Esophagus muscularis mucosa (tissue), 4 donors: Measurements from ENCODE around the gene EMCN. TPM values are rescaled to one million over a fixed set of nuclear protein-coding genes. Genes with fewer than 3 reads are reported as not detected.

Experiments used
- DNase-seq: peaks from one replicate; pipeline ENCODE4 v3.0.0-alpha.2; 2017; ENCODE audit errors: extremely low spot score
- H3K27ac ChIP-seq, 4 donors: fragments of 200-600 bp; sonication (generic); replicated peaks in 1 of 4; 1 replicate in 3 of 4; 2 replicates in 1 of 4; pipeline ENCODE4 v1.5.1; 2016 to 2019; ENCODE audit warnings: mild to moderate bottlenecking in 1 of 4
- H3K27me3 ChIP-seq, 4 donors: fragments of 200-600 bp; sonication (generic); one replicate each; pipeline versions ENCODE4 v1.5.1 to v1.6.0; 2016 to 2019
- H3K36me3 ChIP-seq, 4 donors: fragments of 200-600 bp; sonication (generic); one replicate each; pipeline ENCODE4 v1.5.1; 2016 to 2019
- H3K4me1 ChIP-seq, 4 donors: fragments of 200-600 bp; sonication (generic); one replicate each; pipeline ENCODE4 v1.5.1; 2016 to 2019
- H3K4me3 ChIP-seq, 4 donors: fragments of 200-600 bp; sonication (generic); 1 replicate in 2 of 4; 2 replicates in 2 of 4; pipeline ENCODE4 v1.5.1; 2016 to 2019; ENCODE audit warnings: mild to moderate bottlenecking in 4 of 4, moderate library complexity in 1 of 4
- H3K9me3 ChIP-seq, 4 donors: fragments of 200-600 bp; sonication (generic); 1 replicate in 3 of 4; 2 replicates in 1 of 4; pipeline ENCODE4 v1.5.1; 2016 to 2019
- EP300 ChIP-seq: sonication (generic); formaldehyde crosslinking; IDR thresholded peaks from one replicate; pipeline ENCODE4 v1.6.1; 2017; ENCODE audit warnings: antibody characterized with exemption
- POLR2A ChIP-seq: fragments of 450-650 bp; IDR thresholded peaks from one replicate; pipeline ENCODE4 v1.6.1; 2017; ENCODE audit warnings: antibody characterized with exemption, moderate library complexity, mild to moderate bottlenecking, low read depth
- POLR2AphosphoS5 ChIP-seq, 2 donors: sonication (generic); formaldehyde crosslinking; IDR thresholded peaks; one replicate each; pipeline ENCODE4 v1.6.1; 2017; ENCODE audit warnings: antibody characterized with exemption in 2 of 2
- WGBS: methylation state at CpG from one replicate; pipeline ENCODE4 v1.1.5; 2018; 5-methylcytosine and 5-hydroxymethylcytosine counted together
- intact Hi-C: fragments of 100-400 bp; cut with DNase I; formaldehyde crosslinking; loops from one replicate; pipeline ENCODE4 v1.15.1; 2023
- total RNA-seq, 4 donors: library from RNA; depleted of rRNA; stranded (reverse); fragments of >200 nt; gene quantifications; one replicate each; pipeline versions ENCODE4 v1.1.0 to v1.2.1, GENCODE V29; 2016
- TF ChIP-seq, protein P1 (sequence below), 3 experiments: fragments of 200-600 bp in 2 of 3; fragments of 450-650 bp in 1 of 3; sonication (generic) in 2 of 3; IDR thresholded peaks; one replicate each; pipeline ENCODE4 v1.5.1; 2017 to 2019; ENCODE audit warnings: antibody characterized with exemption in 3 of 3, mild to moderate bottlenecking in 2 of 3, moderate library complexity in 1 of 3

Gene EMCN
- total RNA-seq, 4 donors from 2014 or later, result 6.2 to 26.3 (median 16.2) TPM

DNA sequence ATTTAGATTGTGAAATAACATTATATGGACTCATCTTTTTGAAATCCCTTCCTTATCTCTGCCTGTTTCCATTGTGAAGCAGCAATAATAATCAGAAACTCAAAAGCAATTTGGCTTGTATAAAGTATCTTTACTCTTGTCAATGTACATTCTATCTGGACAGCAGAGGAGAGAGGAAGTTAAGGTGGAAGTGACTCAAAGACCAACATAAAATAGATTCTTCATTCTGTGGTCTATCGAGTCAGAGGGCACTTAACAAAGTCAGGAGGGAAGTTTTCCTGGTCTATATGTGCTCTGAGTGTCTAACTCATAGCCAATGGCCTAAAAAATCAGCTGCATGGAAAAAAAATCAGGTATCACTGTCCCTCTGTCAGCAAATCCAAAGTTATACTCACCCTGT is 155.5 kb downstream of the EMCN start:
- Histone ChIP-seq H3K36me3 (no peaks in the 10 kb centered on the region), H3K9me3 (peaks cover 0 to 8% (median 0%) of the 10 kb centered on the region in 4 donors), H3K27ac (no peak overlapping the region), H3K4me1 (peaks cover 0 to 18% (median under 1%) of the 10 kb centered on the region in 4 donors), H3K27me3 (no peaks in the 10 kb centered on the region), H3K4me3 (no peak overlapping the region)
- DNase-seq, result no peak
- TF ChIP-seq, protein P1, sequence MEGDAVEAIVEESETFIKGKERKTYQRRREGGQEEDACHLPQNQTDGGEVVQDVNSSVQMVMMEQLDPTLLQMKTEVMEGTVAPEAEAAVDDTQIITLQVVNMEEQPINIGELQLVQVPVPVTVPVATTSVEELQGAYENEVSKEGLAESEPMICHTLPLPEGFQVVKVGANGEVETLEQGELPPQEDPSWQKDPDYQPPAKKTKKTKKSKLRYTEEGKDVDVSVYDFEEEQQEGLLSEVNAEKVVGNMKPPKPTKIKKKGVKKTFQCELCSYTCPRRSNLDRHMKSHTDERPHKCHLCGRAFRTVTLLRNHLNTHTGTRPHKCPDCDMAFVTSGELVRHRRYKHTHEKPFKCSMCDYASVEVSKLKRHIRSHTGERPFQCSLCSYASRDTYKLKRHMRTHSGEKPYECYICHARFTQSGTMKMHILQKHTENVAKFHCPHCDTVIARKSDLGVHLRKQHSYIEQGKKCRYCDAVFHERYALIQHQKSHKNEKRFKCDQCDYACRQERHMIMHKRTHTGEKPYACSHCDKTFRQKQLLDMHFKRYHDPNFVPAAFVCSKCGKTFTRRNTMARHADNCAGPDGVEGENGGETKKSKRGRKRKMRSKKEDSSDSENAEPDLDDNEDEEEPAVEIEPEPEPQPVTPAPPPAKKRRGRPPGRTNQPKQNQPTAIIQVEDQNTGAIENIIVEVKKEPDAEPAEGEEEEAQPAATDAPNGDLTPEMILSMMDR (IDR thresholded peaks at IDR 0.05), result no peak
- TF ChIP-seq EP300, result no peak
- no peak for TF ChIP-seq POLR2AphosphoS5 (IDR thresholded peaks at IDR 0.05)
- no peak for TF ChIP-seq POLR2A
- intact Hi-C loops, result no loop called here
- 74% methylated on average over 1 of the region's 1 CpG for WGBS

DNA sequence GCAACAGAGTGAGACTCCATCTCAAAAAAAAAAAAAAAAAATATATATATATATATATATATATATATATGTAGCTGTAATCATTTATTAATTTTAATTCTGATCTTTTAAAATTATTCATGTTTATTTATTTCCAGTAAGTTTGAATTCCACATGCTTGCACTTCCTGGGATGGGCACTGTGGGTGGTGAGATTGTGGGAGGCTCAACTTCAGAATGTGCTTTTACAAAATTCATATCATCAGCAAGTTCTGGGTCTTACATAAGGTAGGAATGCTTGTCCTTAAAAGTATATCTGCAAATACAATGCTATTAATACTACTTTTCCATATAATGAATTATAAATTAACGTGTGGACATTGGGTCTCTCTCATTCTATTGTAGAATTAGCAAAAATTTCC is 156.5 kb downstream of the EMCN start:
- WGBS, result 95% methylated on average over 1 of the region's 1 CpG
- Histone ChIP-seq H3K4me1 (peaks cover 0 to 15% (median 0%) of the 10 kb centered on the region in 4 donors), H3K27ac (no peak overlapping the region), H3K9me3 (peaks cover 0 to 11% (median 0%) of the 10 kb centered on the region in 4 donors), H3K27me3 (no peaks in the 10 kb centered on the region), H3K36me3 (no peaks in the 10 kb centered on the region), H3K4me3 (no peak overlapping the region)
- TF ChIP-seq EP300 (no peak), POLR2A (no peak), POLR2AphosphoS5 (IDR thresholded peaks at IDR 0.05) (no peak)
- TF ChIP-seq, protein P1 (IDR thresholded peaks at IDR 0.05), result no peak
- intact Hi-C loops, result no loop called here
- no peak for DNase-seq

DNA sequence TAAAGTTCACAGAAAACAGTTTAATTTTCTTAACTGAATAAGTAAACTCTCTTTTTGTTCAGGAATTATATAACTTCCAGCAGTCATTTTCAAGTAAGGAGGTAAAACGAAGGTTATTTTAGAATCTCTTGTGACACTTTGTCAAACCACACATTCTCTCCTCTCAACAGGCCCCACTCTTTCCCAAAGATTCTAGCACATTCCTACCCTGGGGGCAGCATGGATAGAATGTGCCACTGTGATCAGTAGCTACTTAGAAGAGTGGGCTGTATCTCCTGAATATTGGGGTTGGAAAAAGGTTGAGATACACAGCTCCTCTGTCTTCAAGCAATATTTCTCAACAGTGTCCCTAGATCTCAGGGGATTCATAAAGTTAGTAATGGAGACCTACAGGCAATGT is 157.6 kb downstream of the EMCN start:
- Histone ChIP-seq H3K27ac (no peak overlapping the region), H3K4me3 (no peak overlapping the region), H3K27me3 (no peaks in the 10 kb centered on the region), H3K36me3 (no peaks in the 10 kb centered on the region), H3K4me1 (peaks cover 0 to 15% (median 0%) of the 10 kb centered on the region in 4 donors), H3K9me3 (peaks cover 0 to 11% (median 0%) of the 10 kb centered on the region in 4 donors)
- WGBS, result 46% methylated on average over 1 of the region's 1 CpG
- intact Hi-C loops, result no loop called here
- no peak for DNase-seq
- TF ChIP-seq EP300 (no peak), POLR2AphosphoS5 (IDR thresholded peaks at IDR 0.05) (no peak), POLR2A (no peak)
- TF ChIP-seq, protein P1 (IDR thresholded peaks at IDR 0.05), result no peak

DNA sequence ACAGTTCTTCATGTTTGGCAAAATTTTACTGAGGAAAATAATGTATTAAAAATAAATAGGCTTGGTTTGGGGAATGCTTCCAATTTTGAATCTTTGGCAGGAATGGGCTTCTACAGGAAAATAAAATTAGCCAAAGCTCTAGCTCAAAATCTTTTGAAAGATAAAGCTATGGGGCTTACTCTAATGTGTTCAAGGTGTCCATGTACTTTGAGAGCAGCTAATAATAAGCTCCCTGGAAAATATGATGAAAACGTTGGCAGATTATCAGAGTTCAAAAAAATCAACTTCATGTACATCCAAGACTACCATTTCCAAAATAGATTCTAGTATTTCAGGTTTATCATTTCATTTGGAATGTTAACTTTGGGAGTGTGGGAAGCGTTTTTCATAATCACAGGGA is 158.4 kb downstream of the EMCN start:
- peaks cover 0 to 15% (median 0%) of the 10 kb centered on the region in 4 donors for H3K4me1 ChIP-seq
- intact Hi-C loops, result no loop called here
- no peaks in the 10 kb centered on the region for H3K27me3 ChIP-seq
- no peak overlapping the region for H3K4me3 ChIP-seq
- TF ChIP-seq POLR2A, result no peak
- TF ChIP-seq POLR2AphosphoS5 (IDR thresholded peaks at IDR 0.05), result no peak
- H3K27ac ChIP-seq, result no peak overlapping the region
- 51% methylated on average over 2 of the region's 2 CpGs for WGBS
- DNase-seq, result no peak
- no peaks in the 10 kb centered on the region for H3K36me3 ChIP-seq
- H3K9me3 ChIP-seq, result peaks cover 0 to 11% (median 0%) of the 10 kb centered on the region in 4 donors

DNA sequence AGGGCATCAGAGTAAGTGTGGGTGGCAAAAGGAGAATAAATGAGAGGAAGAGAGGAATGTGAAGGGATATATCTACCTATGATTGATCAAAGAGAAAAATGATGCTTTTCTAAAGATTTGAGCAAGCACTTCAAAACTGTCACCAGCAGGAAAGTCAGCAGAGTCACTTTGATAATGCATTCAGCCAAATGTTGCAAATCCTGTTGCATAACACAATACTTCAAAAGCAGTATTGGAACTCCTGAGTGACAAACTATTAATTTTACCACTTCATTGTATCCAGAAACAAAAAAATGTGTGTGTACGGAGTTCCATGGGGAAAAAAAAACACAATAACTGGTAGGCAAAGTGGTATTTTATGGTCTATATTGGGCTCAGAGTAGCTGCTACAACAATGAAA is 160.3 kb downstream of the EMCN start:
- Histone ChIP-seq H3K36me3 (no peaks in the 10 kb centered on the region), H3K4me3 (no peak overlapping the region), H3K4me1 (peaks cover 0 to 15% (median 0%) of the 10 kb centered on the region in 4 donors), H3K27ac (no peak overlapping the region), H3K9me3 (peaks cover 0 to 11% (median 0%) of the 10 kb centered on the region in 4 donors), H3K27me3 (no peaks in the 10 kb centered on the region)
- TF ChIP-seq POLR2AphosphoS5 (IDR thresholded peaks at IDR 0.05), result no peak
- TF ChIP-seq POLR2A, result no peak
- TF ChIP-seq EP300, result no peak
- TF ChIP-seq, protein P1 (IDR thresholded peaks at IDR 0.05), result no peak
- intact Hi-C loops, result no loop called here
- 100% methylated on average over 1 of the region's 1 CpG for WGBS
- no peak for DNase-seq
